ENCODE measurements around the gene CEP85. TPM values are rescaled to one million over a fixed set of nuclear protein-coding genes. Genes with fewer than 3 reads are reported as not detected.
A peak's percentile ranks its signal among the peaks of the same experiment; 100 is the strongest.

Gene CEP85
- total and polyA plus RNA-seq, 10 of the 15 experiments (the other 5 are each of a cell fraction or from before 2014, with no cell fraction given): 8.4 to 26.8 (median 21.5) TPM

GRCh38 chr1:26275580-26276431 is 41.8 kb downstream of the CEP85 start:
- in situ Hi-C loops (cut with MboI): no loop called here
- Histone ChIP-seq H3K27me3 (replicated peaks in 1 of 2; ENCODE audit: control insufficient read depth in 2 of 2, insufficient read depth in 2 of 2, low read length in 1 of 2) (no peaks in the 10 kb centered on the region), H4K20me1 (ENCODE audit: control insufficient read depth, insufficient read depth) (no peaks in the 10 kb centered on the region), H3K27ac (ENCODE audit: control insufficient read depth, insufficient read depth) (peak overlapping the region; percentile 52; the same call in 1 of the 2 replicates), H3K79me2 (ENCODE audit: control insufficient read depth, insufficient read depth, low read length) (peaks cover 17% of the 10 kb centered on the region), H2AFZ (ENCODE audit: control insufficient read depth, low read depth, low read length) (peak overlapping the region; percentile 40), H3K4me1 (ENCODE audit: control insufficient read depth, insufficient read depth, low read length) (peaks cover 36% of the 10 kb centered on the region), H3K36me3 (ENCODE audit: control insufficient read depth in 2 of 2, insufficient read depth in 2 of 2, low read length in 1 of 2) (peaks cover 13 to 19% of the 10 kb centered on the region in 2 experiments), H3K9ac (ENCODE audit: control insufficient read depth, insufficient read depth, low read length) (no peak overlapping the region), H3K4me3 (no peak overlapping the region), H3K4me2 (ENCODE audit: control insufficient read depth, insufficient read depth) (no peak overlapping the region), H3K9me3 (replicated peaks; ENCODE audit: control insufficient read depth, insufficient read depth, low read length) (no peaks in the 10 kb centered on the region)
- DNase-seq (ENCODE audit: low read depth, low spot score): no peak
- intact Hi-C loops (cut with micrococcal nuclease; ENCODE audit: unreplicated experiment): loop anchor here (1.0 kb wide), 1 partner anchor 45 kb away; no protein-coding TSS in a partner anchor
- ChIA-PET SMC1A (ENCODE audit: uncharacterized antibody, unreplicated experiment) (interaction anchor here (0.9 to 9.1 kb wide), 10 partner anchors 9 to 141 kb away, joined by 3 to 119 read pairs (median 3); partner anchors contain the start of gene CD52), RAD21 (ENCODE audit: unreplicated experiment) (interaction anchor here (0.7 to 8.9 kb wide), 8 partner anchors 9 to 431 kb away, joined by 3 to 113 read pairs (median 7); partner anchors contain the start of gene CD52), CTCF (interaction anchor here (0.7 to 18.0 kb wide), 23 partner anchors 9 to 224 kb away, joined by 3 to 879 read pairs (median 5); partner anchors contain the start of genes CD52, CEP85 and ZNF593), POLR2A (interaction anchor here (0.6 to 1.7 kb wide), 3 partner anchors 13 to 1033 kb away, joined by 5 to 6 read pairs (median 6); no protein-coding TSS in a partner anchor)
- WGBS (ENCODE audit: insufficient coverage, insufficient replicate concordance, low lambda C conversion rate, missing lambda C conversion rate): 8% methylated on average over 3 of the region's 3 CpGs
- BruUV-seq (replicated peaks): no TSS peak
- peak; percentile 80 for FAIRE-seq
- peak; percentile 64 for ATAC-seq
- no peak for TF ChIP-seq ZNF217 (IDR thresholded peaks at IDR 0.05)
- TF ChIP-seq RAD51 (IDR thresholded peaks at IDR 0.05): peak; percentile 91
- peak; percentile 65 for TF ChIP-seq USF1 (IDR thresholded peaks at IDR 0.05; ENCODE audit: borderline replicate concordance, extremely low read length, insufficient read depth, low read depth, low read length)
- no peak for TF ChIP-seq SIX5 (IDR thresholded peaks at IDR 0.05; ENCODE audit: low read depth, low read length, severe bottlenecking)
- no peak for TF ChIP-seq REST (IDR thresholded peaks at IDR 0.05; ENCODE audit: low read depth, low read length)
- TF ChIP-seq WRNIP1 (IDR thresholded peaks at IDR 0.05; ENCODE audit: borderline replicate concordance, low read depth, low read length): no peak
- no peak for TF ChIP-seq STAT3 (IDR thresholded peaks at IDR 0.05; ENCODE audit: low read depth, low read length)
- TF ChIP-seq BCLAF1 (IDR thresholded peaks at IDR 0.05): no peak
- no peak for TF ChIP-seq ZBTB33 (IDR thresholded peaks at IDR 0.05)
- TF ChIP-seq HDGF (IDR thresholded peaks at IDR 0.05): peak; percentile 41; the same call in 1 of the 2 replicates
- no peak for TF ChIP-seq RCOR1 (conservative IDR thresholded peaks at IDR 0.05; ENCODE audit: low read depth, low read length)
- no peak for TF ChIP-seq ASH2L (IDR thresholded peaks at IDR 0.05; ENCODE audit: borderline replicate concordance, low read depth)
